Measurements from ENCODE around the gene INHBE.
"Not testable (repeated sequence)": the region's sequence is repeated elsewhere in the genome, so short reads cannot be mapped to it uniquely, and the experiment has no call there.

INHBE gene

DNA sequence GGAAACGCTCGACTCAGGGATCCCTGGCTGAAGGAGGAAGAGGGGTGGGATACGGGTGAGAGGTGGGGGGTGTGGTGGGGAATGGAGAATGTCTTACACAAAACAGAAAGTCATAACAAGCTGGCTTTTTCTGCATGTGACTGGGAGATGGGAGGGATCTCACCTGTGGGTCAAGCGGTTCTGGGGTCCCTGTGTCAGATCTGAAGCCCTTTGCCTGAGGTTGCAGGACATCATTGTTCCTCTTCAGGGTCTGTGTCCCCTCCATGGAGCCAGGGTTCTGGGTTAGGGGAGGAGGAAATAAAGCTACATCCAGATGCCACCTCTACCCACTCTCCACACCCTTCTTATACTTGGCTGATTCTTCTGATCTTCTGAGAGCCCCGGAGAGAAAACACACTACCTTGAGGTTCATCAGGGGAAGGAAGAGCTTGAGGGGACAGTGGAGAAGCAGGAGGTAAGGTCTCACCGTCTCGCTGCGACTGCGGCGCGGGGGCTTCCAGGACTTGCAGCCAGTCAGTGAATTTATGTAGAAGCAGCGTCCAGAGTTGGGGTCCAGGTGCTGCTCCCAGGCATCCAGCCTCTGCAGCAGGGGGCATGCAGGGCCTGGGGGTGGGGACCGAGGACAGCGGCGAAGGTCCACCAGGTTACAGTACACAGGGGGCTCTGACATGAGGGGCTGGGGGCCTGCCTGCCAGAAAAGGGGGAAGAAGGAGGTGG lies 22.0 kb downstream of the INHBE start:
- no peak for DNase-seq

DNA sequence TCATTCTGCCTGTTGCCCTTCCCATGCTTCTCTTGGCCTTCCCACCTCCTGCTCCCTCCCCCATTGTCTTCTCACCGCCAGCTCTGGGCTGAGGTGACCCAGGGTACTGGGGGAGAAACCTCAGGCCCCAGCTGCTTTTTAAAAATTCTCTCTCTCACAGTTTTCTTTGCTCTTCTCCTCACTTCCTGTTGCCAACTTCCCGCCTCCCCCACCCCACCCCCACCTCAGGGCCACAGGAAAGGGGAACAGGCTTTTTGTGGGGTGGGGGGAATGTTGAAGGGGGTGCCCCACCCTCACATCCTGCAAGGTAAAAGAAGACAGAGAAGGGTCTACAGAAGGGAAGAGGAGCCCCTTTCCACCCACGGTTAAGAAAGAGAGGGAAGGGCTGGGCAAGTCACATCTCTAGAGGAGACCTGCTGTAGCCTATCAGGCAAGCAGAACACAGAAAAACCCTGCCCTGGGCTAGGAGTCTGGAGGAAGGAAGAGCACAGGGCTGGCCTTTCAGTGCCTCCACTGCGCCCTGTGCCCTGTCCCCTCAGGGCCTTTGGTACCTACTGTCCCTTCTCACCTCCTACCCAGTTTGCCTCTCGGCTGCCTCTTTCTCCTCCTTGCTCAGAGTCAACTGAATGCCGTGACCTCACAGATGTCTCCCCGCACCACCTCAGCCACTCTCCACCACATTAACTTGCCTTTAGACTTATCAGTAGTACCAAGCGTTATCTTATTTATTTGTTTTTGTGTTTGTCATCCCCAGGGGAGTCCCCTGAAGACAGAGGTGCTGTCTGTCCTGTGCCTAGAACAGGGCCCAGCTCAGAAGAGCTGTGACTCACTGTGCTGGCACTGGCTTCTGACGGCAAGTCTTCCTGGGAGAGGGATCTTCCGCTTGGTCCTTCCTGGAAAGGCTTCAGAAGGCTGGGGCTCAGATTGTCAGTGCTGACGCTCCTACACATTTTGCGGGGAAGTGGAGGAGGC lies 22.9 kb downstream of the INHBE start:
- DNase-seq: peak; percentile 38

DNA sequence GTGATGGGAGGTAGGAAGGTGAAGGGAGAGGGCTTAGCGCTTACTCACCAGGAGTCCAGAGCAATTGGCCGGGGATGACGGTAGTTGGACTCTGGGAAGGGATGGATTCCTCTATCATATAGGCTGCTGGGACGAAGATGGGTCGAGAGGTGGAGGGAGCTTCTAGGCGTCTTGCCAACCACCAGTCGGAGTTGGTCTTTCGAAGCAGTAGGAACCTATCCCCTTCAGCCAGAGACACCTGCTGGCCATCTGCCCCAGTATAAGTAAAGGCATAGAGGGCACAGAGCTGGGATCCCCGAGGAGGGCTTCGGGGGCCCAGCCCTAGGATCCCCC lies 23.9 kb downstream of the INHBE start:
- DNase-seq: no peak

DNA sequence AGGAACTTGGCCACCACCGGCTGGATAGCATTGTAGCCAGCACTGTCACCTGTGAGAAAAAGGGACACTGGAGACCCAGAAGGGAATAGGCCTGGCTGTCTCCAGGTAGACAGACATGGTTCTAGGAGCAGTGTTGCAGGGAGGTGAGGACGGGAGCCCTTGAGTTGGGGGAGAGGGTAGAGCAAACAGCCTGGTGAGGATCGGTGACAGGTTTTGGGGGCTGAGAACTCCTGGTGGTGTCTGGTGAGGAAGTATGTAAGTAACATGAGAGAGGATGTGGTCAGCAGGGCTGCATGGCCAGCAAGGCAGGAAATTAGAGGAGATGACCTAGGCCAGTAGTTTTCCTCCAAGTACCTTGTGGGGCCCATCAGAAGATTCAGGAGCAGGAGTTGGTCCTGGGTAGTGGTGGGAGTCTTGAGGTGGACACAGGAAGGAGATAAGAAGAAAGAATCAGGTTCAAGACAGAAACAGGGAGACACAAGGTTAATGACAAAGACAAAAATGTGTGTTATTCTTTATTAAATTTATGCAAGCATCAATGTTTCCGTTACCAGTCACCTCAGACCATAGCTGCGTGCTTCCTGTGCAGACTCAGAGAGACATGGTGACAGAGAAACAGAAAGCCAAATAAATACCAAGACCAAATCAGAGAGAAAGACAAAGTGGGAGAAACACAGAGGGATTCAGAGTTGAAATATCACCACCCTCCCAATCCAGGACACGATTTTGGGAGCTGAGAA lies 24.4 kb downstream of the INHBE start, which contains the start of gene ARHGAP9:
Gene ARHGAP9 (minus strand): TSS at position 491 of the 740 bp plus-strand sequence. CDS start 460 bp downstream, at position 31.
- DNase-seq: no peak

DNA sequence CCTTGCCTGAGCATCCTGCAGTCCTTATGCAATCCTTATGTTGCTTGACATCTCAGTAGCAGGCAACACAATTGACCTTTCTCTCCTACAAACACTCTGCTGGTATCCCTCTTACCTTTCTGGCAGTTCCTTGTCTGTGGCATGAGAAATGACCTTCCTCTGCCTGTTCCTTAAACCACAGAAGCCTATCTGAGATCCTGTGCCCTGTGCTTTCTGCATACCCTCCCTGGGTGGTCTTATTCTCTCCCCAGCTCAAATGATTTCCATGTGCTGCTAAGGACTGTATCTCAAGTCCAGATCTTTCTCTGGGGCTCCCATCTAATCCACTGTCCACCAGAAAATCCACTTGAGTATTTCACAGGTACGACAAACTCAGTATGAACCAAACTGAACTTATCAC lies 26.6 kb downstream of the INHBE start:
- no peak for DNase-seq

DNA sequence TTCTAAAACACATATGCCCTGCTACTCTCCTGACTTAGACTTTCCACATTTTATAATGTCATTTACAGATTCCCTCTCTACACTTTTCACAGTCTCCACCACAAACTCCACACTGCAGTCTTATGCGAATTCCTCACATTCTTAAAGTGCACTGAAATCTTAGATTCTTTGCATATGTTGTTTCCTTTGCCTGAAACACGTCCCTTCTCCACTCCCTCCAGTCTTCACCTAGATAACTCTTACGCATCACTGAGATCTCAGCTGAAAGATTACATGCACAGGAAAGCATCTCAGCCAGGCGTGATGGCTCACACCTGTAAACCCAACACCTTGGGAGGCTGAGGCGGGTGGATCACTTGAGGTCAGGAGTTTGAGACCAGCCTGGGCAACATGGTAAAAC lies 28.4 kb downstream of the INHBE start:
- no peak for DNase-seq

DNA sequence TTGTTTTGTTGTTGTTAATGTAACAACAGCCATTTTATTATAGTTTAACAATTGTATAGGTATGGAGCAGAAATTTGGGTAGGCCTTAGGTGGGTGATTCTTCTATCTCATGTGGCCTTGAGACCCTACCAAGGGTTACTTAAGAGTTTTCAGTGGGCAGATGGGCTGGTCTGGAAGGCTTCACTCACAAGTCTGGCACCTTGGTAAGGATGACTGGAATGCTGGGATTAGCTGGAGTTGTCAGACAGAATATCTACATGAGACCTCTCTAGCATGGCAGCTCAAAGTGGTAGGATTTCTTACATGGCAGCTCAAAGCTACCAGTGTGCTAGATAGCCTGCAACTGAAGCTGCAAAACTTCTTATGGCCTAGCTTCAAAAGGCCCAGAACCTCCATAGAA lies 30.6 kb downstream of the INHBE start:
- no peak for DNase-seq

DNA sequence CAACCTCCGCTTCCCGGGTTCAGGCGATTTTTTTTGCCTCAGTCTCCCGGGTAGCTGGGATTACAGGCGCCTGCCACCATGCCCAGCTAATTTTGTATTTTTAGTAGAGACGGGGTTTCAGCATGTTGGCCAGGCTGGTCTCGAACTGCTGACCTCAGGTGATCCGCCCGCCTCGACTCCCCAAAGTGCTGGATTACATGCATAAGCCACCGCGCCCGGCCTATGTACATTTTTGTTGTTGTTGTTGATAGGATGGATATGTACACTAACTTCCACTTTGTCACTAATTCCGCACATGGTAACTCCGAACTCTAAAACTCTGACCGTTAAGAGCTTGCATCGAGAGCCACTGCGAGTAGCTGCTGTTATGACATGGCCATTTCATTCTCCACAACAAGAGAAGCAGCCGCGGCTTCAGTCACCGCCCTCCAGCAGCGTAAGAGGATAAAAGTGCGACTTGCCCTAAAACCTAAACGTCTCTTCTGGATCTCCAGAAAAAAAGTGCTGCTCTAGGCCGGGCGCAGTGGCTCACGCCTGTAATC lies 32.0 kb downstream of the INHBE start:
- no peak for DNase-seq

DNA sequence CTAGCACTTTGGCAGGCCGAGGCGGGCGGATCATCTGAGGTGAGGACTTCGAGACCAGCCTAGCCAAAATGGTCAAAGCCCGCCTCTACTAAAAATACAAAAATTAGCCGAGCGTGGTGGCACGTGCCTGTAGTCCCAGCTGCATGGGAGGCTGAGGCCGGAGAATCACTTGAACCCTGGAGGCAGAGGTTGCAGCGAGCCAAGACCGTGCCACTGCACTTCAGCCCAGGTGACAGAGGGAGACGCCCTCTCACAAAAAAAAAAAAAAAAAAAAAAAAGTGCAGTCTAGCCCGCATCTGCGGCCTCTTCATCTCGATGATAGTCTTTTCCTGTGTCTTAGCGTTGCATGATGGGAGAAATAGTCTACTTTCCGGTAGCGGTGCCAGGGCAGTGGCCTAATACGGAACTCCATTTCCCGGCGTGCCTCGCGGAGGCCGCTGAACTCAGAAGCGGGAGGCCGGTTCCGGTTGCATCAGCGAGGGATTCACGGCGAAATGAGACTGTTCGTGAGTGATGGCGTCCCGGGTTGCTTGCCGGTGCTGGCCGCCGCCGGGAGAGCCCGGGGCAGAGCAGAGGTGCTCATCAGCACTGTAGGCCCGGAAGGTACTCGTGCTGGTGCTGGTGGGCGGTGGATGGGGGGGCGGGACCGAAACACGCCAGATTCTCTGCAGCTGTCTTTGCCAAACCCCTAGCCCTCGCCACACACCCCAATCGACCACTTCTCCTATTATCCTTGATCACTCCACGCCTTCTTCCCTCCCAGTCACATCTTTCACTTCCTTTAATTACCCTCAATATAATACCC lies 32.7 kb downstream of the INHBE start, which contains the start of gene MARS1:
Gene MARS1 (plus strand): TSS at position 472 of the 805 bp plus-strand sequence. CDS start 23 bp downstream, at position 495.
- peak; percentile 91 for DNase-seq

DNA sequence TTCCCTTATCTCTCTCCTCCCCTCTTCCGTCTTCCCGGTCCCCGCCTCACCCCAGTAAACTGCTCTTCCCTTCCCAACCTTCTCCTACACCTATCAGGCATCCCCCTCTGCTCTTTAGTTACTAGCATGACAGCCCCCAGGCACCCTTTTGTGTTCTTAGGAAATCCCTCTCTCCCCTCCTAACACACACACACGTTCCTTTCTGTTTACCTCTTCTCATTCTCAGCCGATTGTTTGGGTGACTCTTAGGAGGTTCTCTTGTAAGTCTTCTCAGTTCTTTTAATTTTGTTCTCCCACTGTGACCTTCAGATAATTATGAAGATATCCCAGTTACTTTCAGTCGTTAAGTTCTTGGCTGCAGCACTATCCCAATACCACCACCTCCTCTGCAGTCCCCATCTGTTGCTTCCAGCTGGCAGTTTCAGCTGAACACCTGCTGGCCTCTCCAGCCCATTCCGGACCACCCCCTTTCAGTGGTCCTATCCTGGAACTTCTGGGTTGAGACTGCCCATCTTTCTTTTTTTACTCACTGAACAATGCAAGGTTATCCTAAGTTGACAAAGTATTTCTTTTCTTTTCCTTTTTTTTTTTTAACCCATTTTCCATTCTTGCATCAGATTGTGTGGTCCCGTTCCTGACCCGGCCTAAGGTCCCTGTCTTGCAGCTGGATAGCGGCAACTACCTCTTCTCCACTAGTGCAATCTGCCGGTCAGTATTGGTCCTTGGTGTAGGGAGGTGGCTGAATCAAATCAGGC lies 33.5 kb downstream of the INHBE start:
- DNase-seq: no peak

DNA sequence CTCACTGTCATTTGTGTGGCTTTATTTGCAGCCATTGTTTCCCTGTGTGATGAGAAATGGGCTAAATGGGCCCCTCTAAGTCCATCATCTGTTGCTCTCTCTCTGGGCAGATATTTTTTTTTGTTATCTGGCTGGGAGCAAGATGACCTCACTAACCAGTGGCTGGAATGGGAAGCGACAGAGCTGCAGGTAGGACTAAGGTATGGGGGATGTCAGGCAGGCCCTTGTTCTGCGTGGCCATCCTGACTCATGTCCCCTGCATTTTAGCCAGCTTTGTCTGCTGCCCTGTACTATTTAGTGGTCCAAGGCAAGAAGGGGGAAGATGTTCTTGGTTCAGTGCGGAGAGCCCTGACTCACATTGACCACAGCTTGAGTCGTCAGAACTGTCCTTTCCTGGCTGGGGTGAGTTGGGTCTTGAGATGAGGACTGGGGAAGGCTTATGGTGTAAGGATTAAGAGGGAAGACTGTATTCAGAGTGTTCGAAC lies 34.1 kb downstream of the INHBE start:
- DNase-seq: no peak

DNA sequence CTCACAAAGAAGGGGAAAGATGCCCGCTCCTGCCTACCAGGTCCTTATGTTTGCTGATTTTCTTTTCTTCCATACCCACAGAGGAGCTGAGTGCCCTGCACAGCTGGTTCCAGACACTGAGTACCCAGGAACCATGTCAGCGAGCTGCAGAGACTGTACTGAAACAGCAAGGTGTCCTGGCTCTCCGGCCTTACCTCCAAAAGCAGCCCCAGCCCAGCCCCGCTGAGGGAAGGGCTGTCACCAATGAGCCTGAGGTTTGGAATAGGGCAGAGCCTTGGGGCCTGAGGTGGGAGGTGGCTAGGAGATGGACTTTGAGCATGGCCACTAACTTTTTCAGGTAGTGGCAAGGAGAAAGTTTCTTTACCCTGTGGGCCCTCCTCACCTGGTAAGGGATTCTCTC lies 35.0 kb downstream of the INHBE start:
- DNase-seq: no peak

DNA sequence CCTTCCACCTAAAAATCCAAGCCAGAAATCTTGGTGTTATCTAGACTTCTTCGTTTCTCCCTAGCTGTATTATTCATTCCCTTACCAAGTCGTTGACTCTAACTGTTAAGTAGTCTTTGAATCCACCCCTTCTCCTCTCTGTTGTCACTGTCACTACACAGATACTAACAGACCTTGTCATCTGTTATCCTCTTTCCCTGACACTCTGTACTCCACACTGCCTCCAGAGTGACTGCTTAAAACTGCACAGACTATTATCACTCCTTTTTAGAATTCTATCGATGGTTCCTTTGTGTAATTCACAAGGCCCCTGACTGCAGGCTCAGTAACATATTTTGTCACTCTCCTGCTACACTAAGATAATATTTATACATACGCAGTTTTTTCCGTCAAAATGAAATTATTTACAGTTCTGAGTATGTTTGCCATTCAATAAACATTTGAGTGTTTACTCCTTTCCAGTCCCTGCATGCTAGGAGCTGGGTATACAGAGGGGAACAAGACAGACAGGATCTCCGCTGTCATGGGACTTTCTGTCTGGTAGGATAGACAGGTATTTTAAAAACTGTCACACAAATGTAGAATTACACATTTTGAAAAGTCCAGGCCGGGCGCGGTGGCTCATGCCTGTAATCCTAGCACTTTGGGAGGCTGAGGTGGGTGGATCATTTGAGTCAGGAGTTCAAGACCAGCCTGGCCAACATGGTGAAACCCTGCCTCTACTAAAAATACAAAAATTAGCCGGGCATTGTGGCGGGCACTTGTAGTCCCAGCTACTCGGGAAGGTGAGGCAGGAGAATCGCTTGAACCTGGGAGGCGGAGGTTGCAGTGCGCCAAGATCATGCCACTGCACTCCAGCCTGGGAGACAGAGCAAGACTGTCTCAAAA lies 36.5 kb downstream of the INHBE start:
- DNase-seq: no peak

DNA sequence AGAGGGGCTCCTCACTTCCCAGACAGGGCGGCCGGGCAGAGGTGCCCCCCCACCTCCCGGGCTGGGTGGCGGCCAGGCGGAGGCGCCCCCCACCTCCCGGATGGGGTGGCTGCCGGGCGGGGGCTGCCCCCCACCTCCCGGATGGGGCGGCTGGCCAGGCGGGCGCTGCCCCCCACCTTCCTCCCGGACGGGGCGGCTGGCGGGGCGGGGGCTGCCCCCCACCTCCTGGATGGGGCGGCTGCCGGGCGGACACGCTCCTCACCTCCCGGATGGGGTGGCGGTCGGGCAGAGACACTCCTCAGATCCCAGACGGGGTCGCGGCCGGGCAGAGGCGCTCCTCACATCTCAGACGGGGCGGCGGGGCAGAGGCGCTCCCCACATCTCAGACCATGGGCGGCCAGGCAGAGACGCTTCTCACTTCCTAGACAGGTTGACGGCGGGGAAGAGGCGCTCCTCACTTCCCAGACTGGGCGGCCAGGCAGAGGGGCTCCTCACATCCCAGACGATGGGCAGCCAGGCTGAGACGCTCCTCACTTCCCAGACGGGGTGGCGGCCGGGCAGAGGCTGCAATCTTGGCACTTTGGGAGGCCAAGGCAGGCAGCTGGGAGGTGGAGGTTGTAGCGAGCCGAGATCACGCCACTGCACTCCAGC lies 40.1 kb downstream of the INHBE start:
- not testable (repeated sequence) for DNase-seq

DNA sequence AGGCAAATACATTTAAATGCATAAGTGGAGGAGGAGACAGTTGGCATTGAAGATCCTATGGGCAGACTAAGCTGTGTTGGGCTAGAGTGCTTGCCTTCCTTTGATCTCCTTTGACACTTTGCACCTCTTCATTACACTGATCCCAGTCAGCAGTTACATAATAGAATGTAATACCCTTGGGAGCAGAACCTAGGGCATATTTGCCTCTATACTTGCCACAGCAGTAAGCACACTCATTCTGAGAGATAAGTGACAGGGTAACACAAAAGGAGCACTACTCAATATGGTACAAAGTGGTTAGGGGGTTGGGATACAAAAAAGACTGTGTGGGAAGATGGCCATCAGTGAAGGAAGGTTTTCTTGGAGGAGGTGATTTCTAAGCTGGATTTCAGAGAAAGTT lies 41.7 kb downstream of the INHBE start:
- no peak for DNase-seq

DNA sequence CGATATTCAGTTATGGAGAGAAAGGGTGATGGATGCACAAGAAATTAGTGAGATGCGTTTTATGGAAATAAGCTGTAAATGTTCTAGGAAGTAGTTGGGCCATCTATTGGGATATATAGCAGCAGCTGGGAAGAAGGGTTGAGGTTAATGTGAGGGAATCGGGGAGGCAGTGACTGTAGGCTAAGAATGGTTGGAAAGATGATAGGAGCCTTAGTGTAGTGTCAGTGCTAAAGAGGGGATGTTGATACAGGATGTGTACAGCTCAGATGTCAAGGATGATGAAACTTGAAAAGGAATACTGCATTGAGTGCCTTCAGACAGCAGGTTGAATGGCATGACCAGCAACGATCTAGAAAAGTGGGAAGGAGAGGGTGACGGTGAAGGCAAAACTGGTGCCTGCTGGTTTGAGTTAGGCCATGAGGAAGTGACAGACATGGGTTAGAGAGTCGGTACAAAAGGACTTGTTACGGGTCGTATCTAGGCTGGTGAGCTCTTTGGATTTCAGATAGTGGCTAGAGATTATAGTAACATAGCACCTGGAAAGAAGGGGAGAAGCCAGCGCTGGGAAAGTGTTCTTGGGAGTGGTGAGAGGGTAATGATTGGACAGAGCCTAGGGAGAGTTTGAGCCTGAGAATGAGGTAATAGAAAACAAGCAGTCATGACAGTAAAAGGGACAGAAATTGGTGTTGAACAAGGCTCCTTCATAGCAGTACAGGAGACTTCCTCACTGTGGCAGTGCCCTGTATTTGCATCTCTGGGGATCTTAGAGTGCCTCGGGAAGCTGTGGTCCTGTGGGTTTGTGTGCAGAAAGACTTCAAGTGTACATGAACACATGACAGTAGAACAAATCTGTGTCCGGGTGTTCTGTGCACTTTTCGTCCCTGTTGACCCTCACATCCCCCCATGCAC lies 42.4 kb downstream of the INHBE start:
- no peak for DNase-seq

DNA sequence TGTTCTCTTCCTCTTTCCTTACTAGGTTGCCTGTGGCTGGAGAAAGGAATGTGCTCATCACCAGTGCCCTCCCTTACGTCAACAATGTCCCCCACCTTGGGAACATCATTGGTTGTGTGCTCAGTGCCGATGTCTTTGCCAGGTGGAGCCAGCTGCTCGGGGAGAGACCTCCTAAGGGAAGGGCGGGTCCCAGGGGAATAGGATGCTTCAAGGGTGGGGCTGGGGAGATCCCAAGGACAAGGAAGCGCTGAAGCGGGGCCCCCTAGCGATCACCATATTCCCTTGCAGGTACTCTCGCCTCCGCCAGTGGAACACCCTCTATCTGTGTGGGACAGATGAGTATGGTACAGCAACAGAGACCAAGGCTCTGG lies 43.0 kb downstream of the INHBE start:
- DNase-seq: no peak

DNA sequence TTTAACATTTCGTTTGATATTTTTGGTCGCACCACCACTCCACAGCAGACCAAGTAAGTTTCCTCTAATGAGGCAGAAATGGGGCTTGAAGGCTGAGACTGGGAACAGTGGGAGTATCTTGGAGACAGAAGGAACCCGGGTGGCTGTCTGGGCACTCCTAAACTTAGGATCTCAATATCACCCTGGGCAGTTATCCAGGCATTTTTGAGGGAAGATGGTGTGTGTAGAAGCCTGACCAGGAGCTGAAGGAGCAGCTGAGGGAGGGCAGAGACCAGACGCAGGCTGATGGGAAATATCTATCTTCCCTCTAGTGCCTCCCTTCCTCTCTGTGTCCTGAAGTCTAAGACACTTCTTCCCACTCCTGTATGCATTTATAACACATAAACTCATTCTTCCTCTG lies 43.5 kb downstream of the INHBE start:
- DNase-seq: no peak

DNA sequence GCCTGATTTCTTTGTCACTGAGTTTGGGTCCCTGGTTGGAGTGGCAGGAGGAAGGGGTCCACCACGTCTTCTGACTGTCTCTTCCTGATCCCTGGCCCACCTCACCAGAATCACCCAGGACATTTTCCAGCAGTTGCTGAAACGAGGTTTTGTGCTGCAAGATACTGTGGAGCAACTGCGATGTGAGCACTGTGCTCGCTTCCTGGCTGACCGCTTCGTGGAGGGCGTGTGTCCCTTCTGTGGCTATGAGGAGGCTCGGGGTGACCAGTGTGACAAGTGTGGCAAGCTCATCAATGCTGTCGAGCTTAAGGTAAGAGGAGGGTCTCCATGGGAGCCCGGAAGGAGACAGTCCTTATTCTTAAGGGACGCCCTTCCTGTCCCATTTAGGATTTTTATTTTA lies 45.1 kb downstream of the INHBE start:
- no peak for DNase-seq
